AG04450 (cell line): ENCODE data around the gene IFNAR1. TPM values are rescaled to one million over a fixed set of nuclear protein-coding genes. Genes with fewer than 3 reads are reported as not detected.

Experiments used
- CTCF ChIA-PET: fragments of 300-600, 350-600 bp; formaldehyde crosslinking; extraction: SDS; loops from one replicate; lab custom pipeline; 2022; ENCODE audit warnings: antibody characterized with exemption, inconsistent platforms; lab: Charles Lee
- POLR2A ChIA-PET: fragments of 350-600 bp; formaldehyde crosslinking; extraction: SDS; loops from one replicate; lab custom pipeline; 2021; ENCODE audit warnings: antibody characterized with exemption, inconsistent platforms; lab: Yijun Ruan, JAX
- DNase-seq: peaks from one replicate; pipeline ENCODE4 v3.0.0-alpha.2; 2011; ENCODE audit warnings: low read depth, low spot score
- H3K27ac ChIP-seq: one replicate; pipeline ENCODE4 v1.5.1; 2012; ENCODE audit warnings: low read depth, low read length, control low read depth
- H3K27me3 ChIP-seq: one replicate; pipeline ENCODE4 v1.6.0; 2012; ENCODE audit warnings: low read length; ENCODE audit not compliant: control insufficient read depth, insufficient read depth
- H3K4me3 ChIP-seq: 2 replicates; pipeline ENCODE4 v1.5.1; 2011; ENCODE audit warnings: mild to moderate bottlenecking, low read depth, low read length, control low read depth
- H3K9me3 ChIP-seq: 2 replicates; pipeline ENCODE4 v1.5.1; 2012; ENCODE audit warnings: low read length; ENCODE audit not compliant: control insufficient read depth, insufficient read depth
- CTCF ChIP-seq: IDR thresholded peaks from 2 replicates; pipeline ENCODE4 v1.5.1; 2011; ENCODE audit warnings: low read depth, low read length, control low read depth, inconsistent platforms
- polyA plus RNA-seq: library from polyadenylated mRNA; depleted of rRNA; stranded (reverse); fragments of >200 nt; gene quantifications from 2 replicates; pipeline ENCODE4 v1.2.3, GENCODE V29; 2011

IFNAR1 gene
- polyA plus RNA-seq, 1 experiment = 21.2 TPM

GRCh38 chr21:33372582-33372981 is 47.8 kb downstream of the IFNAR1 start:
- CTCF ChIA-PET = interaction anchor here (0.6 kb wide), 1 partner anchor 175 kb away, joined by 3 read pairs; no protein-coding TSS in a partner anchor
- Histone ChIP-seq H3K9me3 (peaks cover 19% of the 10 kb centered on the region), H3K27me3 (no peaks in the 10 kb centered on the region)

DNA sequence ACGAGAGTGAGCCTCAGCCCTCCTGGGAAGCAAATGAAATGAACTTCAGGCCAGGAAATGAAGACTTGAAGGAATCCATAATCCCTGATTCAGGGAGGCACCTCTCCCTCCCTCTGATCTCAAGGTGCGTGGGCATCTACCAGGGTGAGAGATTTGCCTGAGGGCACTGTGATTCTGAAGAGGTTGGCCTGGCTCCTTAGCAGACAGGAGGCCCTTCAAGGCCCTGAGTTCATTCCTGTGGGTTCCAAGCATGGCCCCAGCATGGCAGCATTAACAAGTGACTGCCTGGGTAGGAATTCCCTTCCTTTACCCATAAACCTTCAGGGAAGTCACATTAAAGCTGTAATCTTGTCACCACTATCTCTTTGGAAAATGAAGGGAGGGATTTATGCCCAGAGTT is 48.7 kb downstream of the IFNAR1 start:
- ChIA-PET POLR2A (no interaction called here), CTCF (interaction anchor here (0.9 to 3.9 kb wide), 2 partner anchors 12 to 114 kb away, joined by 3 to 26 read pairs; no protein-coding TSS in a partner anchor)
- Histone ChIP-seq H3K4me3 (no peak overlapping the region), H3K27me3 (no peaks in the 10 kb centered on the region), H3K9me3 (peaks cover 13% of the 10 kb centered on the region), H3K27ac (no peak overlapping the region)
- no peak for TF ChIP-seq CTCF
- DNase-seq = no peak

More at GRCh38 chr21:33372582-33372981, 47.8 kb downstream of the IFNAR1 start:
- Histone ChIP-seq H3K27ac (no peak overlapping the region), H3K4me3 (no peak overlapping the region)
- no peak for DNase-seq
- TF ChIP-seq CTCF = no peak
- POLR2A ChIA-PET = no interaction called here

- Histone ChIP-seq H3K27me3 (no peaks in the 10 kb centered on the region), H3K27ac (no peak overlapping the region), H3K4me3 (no peak overlapping the region), H3K9me3 (peaks cover 9% of the 10 kb centered on the region)
- TF ChIP-seq CTCF = no peak
- POLR2A ChIA-PET = no interaction called here
- no peak for DNase-seq
- CTCF ChIA-PET = interaction anchor here (0.9 to 3.9 kb wide), 4 partner anchors 13 to 177 kb away, joined by 3 to 26 read pairs (median 6); no protein-coding TSS in a partner anchor
Measured at GRCh38 chr21:33374080-33374449, 49.3 kb downstream of the IFNAR1 start.

DNA sequence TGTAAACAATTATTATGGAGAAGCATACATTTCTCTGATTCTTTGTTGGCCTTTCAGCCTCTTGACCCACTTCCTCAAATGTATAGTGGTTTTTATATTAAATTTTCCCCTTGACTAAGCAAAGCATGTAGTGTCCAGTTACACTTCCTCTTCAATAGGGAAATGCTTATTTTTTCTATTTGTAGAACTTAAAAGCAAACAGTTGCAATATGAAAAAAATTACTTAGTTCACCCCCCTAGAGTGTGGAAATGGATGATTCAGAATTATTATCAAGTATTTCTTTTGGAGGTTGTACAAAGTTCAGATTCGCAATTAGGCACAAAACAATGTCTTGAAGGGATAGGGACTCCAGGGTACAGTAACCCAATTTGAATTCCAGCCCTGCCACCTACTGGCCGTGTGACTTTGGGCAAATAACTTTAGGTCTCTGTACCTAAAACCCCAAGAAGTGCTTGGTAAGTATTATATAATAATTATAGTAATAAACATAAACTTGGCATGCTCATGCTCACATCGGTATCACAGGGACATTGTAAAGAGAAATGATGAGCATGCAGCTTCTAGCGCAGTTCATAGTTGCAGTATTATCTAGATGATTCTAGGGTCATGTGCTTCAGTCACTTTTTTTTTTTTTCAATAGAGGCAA is 49.8 kb downstream of the IFNAR1 start:
- CTCF ChIA-PET = interaction anchor here (0.8 to 3.9 kb wide), 6 partner anchors 11 to 178 kb away, joined by 3 to 26 read pairs (median 6); no protein-coding TSS in a partner anchor
- H3K9me3 ChIP-seq = peaks cover 8% of the 10 kb centered on the region
- H3K27ac ChIP-seq = no peak overlapping the region
- H3K27me3 ChIP-seq = no peaks in the 10 kb centered on the region
- TF ChIP-seq CTCF = peak; percentile 65
- no peak for DNase-seq
- no peak overlapping the region for H3K4me3 ChIP-seq
- POLR2A ChIA-PET = no interaction called here

- no peak for TF ChIP-seq CTCF
- Histone ChIP-seq H3K9me3 (peaks cover 2% of the 10 kb centered on the region), H3K4me3 (no peak overlapping the region), H3K27me3 (no peaks in the 10 kb centered on the region), H3K27ac (no peak overlapping the region)
- POLR2A ChIA-PET = no interaction called here
- CTCF ChIA-PET = interaction anchor here (0.8 to 3.9 kb wide), 5 partner anchors 10 to 178 kb away, joined by 3 to 26 read pairs (median 7); no protein-coding TSS in a partner anchor
- no peak for DNase-seq
Measured at GRCh38 chr21:33375101-33375644, 50.4 kb downstream of the IFNAR1 start.
